HG03460 (cell line): ENCODE results near the gene BPIFB4.

Experiments used
- ATAC-seq: cut with Tn5 transposase; IDR thresholded peaks from one replicate; pipeline ENCODE4 v1.9.1; 2021; ENCODE audit not compliant: unreplicated experiment

The BPIFB4 gene

GRCh38 chr20:33160681-33161080 lies 81.2 kb downstream of the BPIFB4 start:
- ATAC-seq: no peak
